Measurements from ENCODE around the gene KIRREL3.

KIRREL3 gene

DNA sequence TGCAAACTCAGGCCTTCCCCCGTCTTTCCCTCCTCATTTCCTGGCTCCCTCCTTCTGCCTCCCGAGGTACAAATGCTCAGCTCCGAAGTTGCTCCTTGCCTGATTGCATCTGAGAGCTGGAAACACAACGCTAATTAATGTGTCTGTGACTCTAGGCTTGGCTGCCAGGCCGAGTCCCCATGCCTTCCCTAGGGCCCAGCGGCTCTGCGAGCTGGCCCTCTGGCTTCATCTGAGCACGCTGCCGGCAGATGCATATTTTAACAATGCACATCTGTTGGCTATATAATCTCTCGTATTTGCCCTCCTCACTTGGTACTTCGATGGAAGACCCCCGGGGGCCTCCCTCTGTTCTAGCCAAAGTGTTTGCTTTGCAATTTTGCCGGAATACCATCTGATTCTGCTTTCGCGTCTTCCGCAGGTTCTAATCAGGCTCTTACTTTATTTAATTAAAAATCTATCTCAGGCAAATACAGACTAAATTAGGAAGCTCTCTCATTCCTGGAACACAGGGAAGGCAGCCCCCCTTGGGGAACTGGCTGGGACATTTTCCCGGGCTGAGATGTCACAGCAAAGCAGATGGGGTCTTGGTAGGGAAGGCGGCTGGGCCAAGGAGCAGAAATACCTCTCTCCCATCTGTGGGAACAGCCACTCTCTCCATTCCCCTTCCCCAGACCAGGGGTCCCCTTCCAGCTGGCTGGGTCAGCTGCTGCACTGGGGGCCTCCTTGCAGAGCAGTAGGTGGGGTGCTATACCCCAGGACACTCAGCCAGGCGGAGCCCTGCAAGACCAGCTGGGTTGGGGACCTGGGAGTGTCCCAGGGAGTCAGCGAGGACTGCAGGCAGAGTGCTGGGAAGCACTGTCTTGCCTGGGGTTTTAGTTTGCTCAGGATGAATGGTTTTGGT is 482.2 kb downstream of the KIRREL3 start:
- Histone ChIP-seq H3K4me2 (no peak overlapping the region), H3K9ac (no peak overlapping the region), H3K4me3 (IDR thresholded peaks at IDR 0.05; ENCODE audit: insufficient read depth, low read depth, low read length) (no peak overlapping the region), H3K4me1 (ENCODE audit: low read depth, poor library complexity, severe bottlenecking) (no peaks in the 10 kb centered on the region), H2AFZ (ENCODE audit: low read depth) (no peak overlapping the region), H3K79me2 (ENCODE audit: insufficient read depth, low read depth) (no peaks in the 10 kb centered on the region), H3K27me3 (ENCODE audit: insufficient read depth, low read depth) (no peaks in the 10 kb centered on the region), H3K27ac (no peak overlapping the region), H3K36me3 (ENCODE audit: insufficient read depth) (no peaks in the 10 kb centered on the region), H4K20me1 (ENCODE audit: insufficient read depth) (no peaks in the 10 kb centered on the region)
- TF ChIP-seq, protein P1, sequence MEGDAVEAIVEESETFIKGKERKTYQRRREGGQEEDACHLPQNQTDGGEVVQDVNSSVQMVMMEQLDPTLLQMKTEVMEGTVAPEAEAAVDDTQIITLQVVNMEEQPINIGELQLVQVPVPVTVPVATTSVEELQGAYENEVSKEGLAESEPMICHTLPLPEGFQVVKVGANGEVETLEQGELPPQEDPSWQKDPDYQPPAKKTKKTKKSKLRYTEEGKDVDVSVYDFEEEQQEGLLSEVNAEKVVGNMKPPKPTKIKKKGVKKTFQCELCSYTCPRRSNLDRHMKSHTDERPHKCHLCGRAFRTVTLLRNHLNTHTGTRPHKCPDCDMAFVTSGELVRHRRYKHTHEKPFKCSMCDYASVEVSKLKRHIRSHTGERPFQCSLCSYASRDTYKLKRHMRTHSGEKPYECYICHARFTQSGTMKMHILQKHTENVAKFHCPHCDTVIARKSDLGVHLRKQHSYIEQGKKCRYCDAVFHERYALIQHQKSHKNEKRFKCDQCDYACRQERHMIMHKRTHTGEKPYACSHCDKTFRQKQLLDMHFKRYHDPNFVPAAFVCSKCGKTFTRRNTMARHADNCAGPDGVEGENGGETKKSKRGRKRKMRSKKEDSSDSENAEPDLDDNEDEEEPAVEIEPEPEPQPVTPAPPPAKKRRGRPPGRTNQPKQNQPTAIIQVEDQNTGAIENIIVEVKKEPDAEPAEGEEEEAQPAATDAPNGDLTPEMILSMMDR (conservative IDR thresholded peaks at IDR 0.05; ENCODE audit: low read depth, low read length) = no peak

GRCh38 chr11:126515501-126515900 is 485.1 kb downstream of the KIRREL3 start:
- TF ChIP-seq, protein P1 (conservative IDR thresholded peaks at IDR 0.05; ENCODE audit: low read depth, low read length) = no peak
- Histone ChIP-seq H3K4me1 (ENCODE audit: low read depth, poor library complexity, severe bottlenecking) (no peaks in the 10 kb centered on the region), H4K20me1 (ENCODE audit: insufficient read depth) (no peaks in the 10 kb centered on the region), H3K9ac (no peak overlapping the region), H3K36me3 (ENCODE audit: insufficient read depth) (no peaks in the 10 kb centered on the region), H3K27me3 (ENCODE audit: insufficient read depth, low read depth) (no peaks in the 10 kb centered on the region), H2AFZ (ENCODE audit: low read depth) (no peak overlapping the region), H3K4me2 (no peak overlapping the region), H3K27ac (no peak overlapping the region), H3K79me2 (ENCODE audit: insufficient read depth, low read depth) (no peaks in the 10 kb centered on the region), H3K4me3 (IDR thresholded peaks at IDR 0.05; ENCODE audit: insufficient read depth, low read depth, low read length) (no peak overlapping the region)

GRCh38 chr11:126514061-126514693 is 486.4 kb downstream of the KIRREL3 start:
- Histone ChIP-seq H3K36me3 (ENCODE audit: insufficient read depth) (no peaks in the 10 kb centered on the region), H3K27ac (no peak overlapping the region), H3K9ac (no peak overlapping the region), H2AFZ (ENCODE audit: low read depth) (no peak overlapping the region), H3K79me2 (ENCODE audit: insufficient read depth, low read depth) (no peaks in the 10 kb centered on the region), H3K4me1 (ENCODE audit: low read depth, poor library complexity, severe bottlenecking) (no peaks in the 10 kb centered on the region), H3K4me2 (no peak overlapping the region), H4K20me1 (ENCODE audit: insufficient read depth) (no peaks in the 10 kb centered on the region), H3K4me3 (IDR thresholded peaks at IDR 0.05; ENCODE audit: insufficient read depth, low read depth, low read length) (no peak overlapping the region), H3K27me3 (ENCODE audit: insufficient read depth, low read depth) (no peaks in the 10 kb centered on the region)
- TF ChIP-seq, protein P1 (conservative IDR thresholded peaks at IDR 0.05; ENCODE audit: low read depth, low read length) = no peak

GRCh38 chr11:126512741-126513715 is 487.5 kb downstream of the KIRREL3 start:
- Histone ChIP-seq H3K9ac (no peak overlapping the region), H3K27me3 (ENCODE audit: insufficient read depth, low read depth) (no peaks in the 10 kb centered on the region), H2AFZ (ENCODE audit: low read depth) (no peak overlapping the region), H3K27ac (no peak overlapping the region), H3K4me3 (IDR thresholded peaks at IDR 0.05; ENCODE audit: insufficient read depth, low read depth, low read length) (no peak overlapping the region), H4K20me1 (ENCODE audit: insufficient read depth) (no peaks in the 10 kb centered on the region), H3K4me2 (no peak overlapping the region), H3K4me1 (ENCODE audit: low read depth, poor library complexity, severe bottlenecking) (no peaks in the 10 kb centered on the region), H3K79me2 (ENCODE audit: insufficient read depth, low read depth) (no peaks in the 10 kb centered on the region), H3K36me3 (ENCODE audit: insufficient read depth) (no peaks in the 10 kb centered on the region)
- TF ChIP-seq, protein P1 (conservative IDR thresholded peaks at IDR 0.05; ENCODE audit: low read depth, low read length) = no peak
